T-helper 1 cell treated with Interleukin-12 subunit alpha and Interleukin-12 subunit beta and Interleukin-4 antibody, amounts not matched to agents 30 μg/mL and 1 μg/mL, for 36 hours (primary cell): Measurements from ENCODE around the gene THY1.
"Not testable (repeated sequence)": the region's sequence is repeated elsewhere in the genome, so short reads cannot be mapped to it uniquely, and the experiment has no call there.

Experiments used
- H3K27ac Mint-ChIP-seq: one replicate; pipeline ENCODE4 v1.8.0; 2021; ENCODE audit warnings: mild to moderate bottlenecking, mixed read lengths
- H3K27me3 Mint-ChIP-seq: one replicate; pipeline ENCODE4 v1.8.0; 2021; ENCODE audit warnings: low read depth, mixed read lengths
- H3K36me3 Mint-ChIP-seq: one replicate; pipeline ENCODE4 v1.8.0; 2021; ENCODE audit warnings: low read depth, mixed read lengths
- H3K4me1 Mint-ChIP-seq: one replicate; pipeline ENCODE4 v1.8.0; 2021; ENCODE audit warnings: low read depth, mixed read lengths
- H3K4me3 Mint-ChIP-seq: one replicate; pipeline ENCODE4 v1.8.0; 2021; ENCODE audit warnings: mild to moderate bottlenecking, moderate library complexity, mixed read lengths
- H3K9me3 Mint-ChIP-seq: one replicate; pipeline ENCODE4 v1.8.0; 2021; ENCODE audit warnings: mixed read lengths

Gene THY1

GRCh38 chr11:119450590-119451326 is 27.8 kb upstream of the THY1 start:
- Mint-ChIP-seq H3K4me1 (no peaks in the 10 kb centered on the region), H3K9me3 (no peaks in the 10 kb centered on the region), H3K4me3 (no peak overlapping the region), H3K36me3 (no peaks in the 10 kb centered on the region), H3K27me3 (peaks cover 29% of the 10 kb centered on the region), H3K27ac (no peak overlapping the region)

GRCh38 chr11:119449498-119449897 is 26.5 kb upstream of the THY1 start:
- H3K27ac Mint-ChIP-seq, result no peak overlapping the region
- no peak overlapping the region for H3K4me3 Mint-ChIP-seq
- H3K4me1 Mint-ChIP-seq, result no peaks in the 10 kb centered on the region

GRCh38 chr11:119448380-119448779 is 25.4 kb upstream of the THY1 start:
- H3K27me3 Mint-ChIP-seq, result peaks cover 32% of the 10 kb centered on the region
- no peaks in the 10 kb centered on the region for H3K9me3 Mint-ChIP-seq
- H3K36me3 Mint-ChIP-seq, result no peaks in the 10 kb centered on the region
- no peak overlapping the region for H3K4me3 Mint-ChIP-seq
- no peak overlapping the region for H3K27ac Mint-ChIP-seq
- H3K4me1 Mint-ChIP-seq, result no peaks in the 10 kb centered on the region

More at GRCh38 chr11:119449498-119449897, 26.5 kb upstream of the THY1 start:
- H3K27me3 Mint-ChIP-seq, result peaks cover 32% of the 10 kb centered on the region
- H3K36me3 Mint-ChIP-seq, result no peaks in the 10 kb centered on the region
- H3K9me3 Mint-ChIP-seq, result no peaks in the 10 kb centered on the region

- H3K27ac Mint-ChIP-seq, result no peak overlapping the region
- peaks cover 34% of the 10 kb centered on the region for H3K27me3 Mint-ChIP-seq
- no peaks in the 10 kb centered on the region for H3K4me1 Mint-ChIP-seq
- no peaks in the 10 kb centered on the region for H3K9me3 Mint-ChIP-seq
- no peaks in the 10 kb centered on the region for H3K36me3 Mint-ChIP-seq
- no peak overlapping the region for H3K4me3 Mint-ChIP-seq
Observed at GRCh38 chr11:119447664-119448242, 24.8 kb upstream of the THY1 start.

- Mint-ChIP-seq H3K4me1 (no peaks in the 10 kb centered on the region), H3K27me3 (peaks cover 32% of the 10 kb centered on the region), H3K27ac (no peak overlapping the region), H3K9me3 (no peaks in the 10 kb centered on the region), H3K4me3 (no peak overlapping the region), H3K36me3 (no peaks in the 10 kb centered on the region)
Observed at GRCh38 chr11:119446871-119447663, 24.1 kb upstream of the THY1 start.

- no peak overlapping the region for H3K4me3 Mint-ChIP-seq
- no peaks in the 10 kb centered on the region for H3K36me3 Mint-ChIP-seq
- no peak overlapping the region for H3K27ac Mint-ChIP-seq
- H3K9me3 Mint-ChIP-seq, result no peaks in the 10 kb centered on the region
- H3K4me1 Mint-ChIP-seq, result no peaks in the 10 kb centered on the region
- peaks cover 26% of the 10 kb centered on the region for H3K27me3 Mint-ChIP-seq
Observed at GRCh38 chr11:119446434-119446833, 23.5 kb upstream of the THY1 start.

- no peak overlapping the region for H3K4me3 Mint-ChIP-seq
- H3K27me3 Mint-ChIP-seq, result peaks cover 32% of the 10 kb centered on the region
- no peak overlapping the region for H3K27ac Mint-ChIP-seq
- H3K4me1 Mint-ChIP-seq, result peaks cover 3% of the 10 kb centered on the region
- H3K36me3 Mint-ChIP-seq, result no peaks in the 10 kb centered on the region
- H3K9me3 Mint-ChIP-seq, result no peaks in the 10 kb centered on the region
Observed at GRCh38 chr11:119445850-119446249, 22.9 kb upstream of the THY1 start.

GRCh38 chr11:119445379-119445778 is 22.4 kb upstream of the THY1 start:
- H3K4me1 Mint-ChIP-seq, result peaks cover 4% of the 10 kb centered on the region
- no peaks in the 10 kb centered on the region for H3K9me3 Mint-ChIP-seq
- no peaks in the 10 kb centered on the region for H3K36me3 Mint-ChIP-seq
- no peak overlapping the region for H3K27ac Mint-ChIP-seq
- peaks cover 36% of the 10 kb centered on the region for H3K27me3 Mint-ChIP-seq
- no peak overlapping the region for H3K4me3 Mint-ChIP-seq

- H3K4me3 Mint-ChIP-seq, result no peak overlapping the region
- H3K9me3 Mint-ChIP-seq, result peaks cover 3% of the 10 kb centered on the region
- peaks cover 37% of the 10 kb centered on the region for H3K27me3 Mint-ChIP-seq
- no peaks in the 10 kb centered on the region for H3K36me3 Mint-ChIP-seq
- H3K4me1 Mint-ChIP-seq, result peaks cover 4% of the 10 kb centered on the region
- H3K27ac Mint-ChIP-seq, result no peak overlapping the region
Observed at GRCh38 chr11:119441898-119442243, 18.9 kb upstream of the THY1 start.

- peaks cover 4% of the 10 kb centered on the region for H3K4me1 Mint-ChIP-seq
- no peak overlapping the region for H3K4me3 Mint-ChIP-seq
- peaks cover 6% of the 10 kb centered on the region for H3K9me3 Mint-ChIP-seq
- H3K27me3 Mint-ChIP-seq, result peaks cover 35% of the 10 kb centered on the region
- no peak overlapping the region for H3K27ac Mint-ChIP-seq
- H3K36me3 Mint-ChIP-seq, result no peaks in the 10 kb centered on the region
Observed at GRCh38 chr11:119438599-119438998, 15.6 kb upstream of the THY1 start.

- H3K4me3 Mint-ChIP-seq, H3K36me3 Mint-ChIP-seq, H3K27ac Mint-ChIP-seq, H3K4me1 Mint-ChIP-seq, H3K9me3 Mint-ChIP-seq: not testable (repeated sequence)
- peaks cover 24% of the 10 kb centered on the region for H3K27me3 Mint-ChIP-seq
Observed at GRCh38 chr11:119437521-119437920, 14.5 kb upstream of the THY1 start.

GRCh38 chr11:119436711-119437110 is 13.7 kb upstream of the THY1 start:
- H3K36me3 Mint-ChIP-seq, result no peaks in the 10 kb centered on the region
- H3K27me3 Mint-ChIP-seq, result peaks cover 23% of the 10 kb centered on the region
- no peak overlapping the region for H3K4me3 Mint-ChIP-seq

GRCh38 chr11:119436093-119436492 is 13.1 kb upstream of the THY1 start:
- Mint-ChIP-seq H3K4me3 (no peak overlapping the region), H3K27me3 (peaks cover 22% of the 10 kb centered on the region), H3K4me1 (peaks cover 3% of the 10 kb centered on the region), H3K36me3 (no peaks in the 10 kb centered on the region), H3K27ac (no peak overlapping the region), H3K9me3 (peaks cover 6% of the 10 kb centered on the region)

More at GRCh38 chr11:119436711-119437110, 13.7 kb upstream of the THY1 start:
- H3K27ac Mint-ChIP-seq, result no peak overlapping the region
- peaks cover 4% of the 10 kb centered on the region for H3K4me1 Mint-ChIP-seq
- H3K9me3 Mint-ChIP-seq, result peaks cover 6% of the 10 kb centered on the region

GRCh38 chr11:119434591-119435330 is 11.8 kb upstream of the THY1 start:
- Mint-ChIP-seq H3K27ac (no peak overlapping the region), H3K27me3 (peaks cover 21% of the 10 kb centered on the region), H3K4me3 (no peak overlapping the region), H3K9me3 (peaks cover 6% of the 10 kb centered on the region), H3K36me3 (no peaks in the 10 kb centered on the region), H3K4me1 (no peaks in the 10 kb centered on the region)
